DMS153 treated with DMSO at 0.1 percent for 48 hours (cell line): ENCODE results near the gene RNF5.
"Not testable (repeated sequence)": the region's sequence is repeated elsewhere in the genome, so short reads cannot be mapped to it uniquely, and the experiment has no call there.

Experiments used
- DNase-seq: peaks from one replicate; lab custom pipeline; 2025; ENCODE audit not compliant: unreplicated experiment; lab: John Stamatoyannopoulos, UW

RNF5 gene

GRCh38 chr6:32177788-32178546, at the start of gene RNF5:
TSS of gene RNF5 (plus strand) at chr6:32178405. CDS start at chr6:32178512, 107 bp downstream.
- DNase-seq: peak; percentile 99

GRCh38 chr6:32128751-32129296, 49.4 kb upstream of the RNF5 start:
- DNase-seq: no peak

- peak; percentile 62 for DNase-seq
These were observed 48.7 kb upstream of the RNF5 start for GRCh38 chr6:32129297-32130088.

- no peak for DNase-seq
These were observed 46.7 kb upstream of the RNF5 start for GRCh38 chr6:32131439-32131948.

GRCh38 chr6:32132110-32132509, 46.1 kb upstream of the RNF5 start:
- no peak for DNase-seq

GRCh38 chr6:32133786-32134185, 44.4 kb upstream of the RNF5 start:
- DNase-seq: no peak

- DNase-seq: no peak
These were observed 40.8 kb upstream of the RNF5 start for GRCh38 chr6:32137454-32137853.

- DNase-seq: no peak
These were observed 38.6 kb upstream of the RNF5 start for GRCh38 chr6:32139590-32139989.

- no peak for DNase-seq
These were observed 37.7 kb upstream of the RNF5 start for GRCh38 chr6:32140420-32141046.

- not testable (repeated sequence) for DNase-seq
These were observed 34.0 kb upstream of the RNF5 start for GRCh38 chr6:32144238-32144637.

GRCh38 chr6:32146287-32146686, 31.9 kb upstream of the RNF5 start:
- no peak for DNase-seq

GRCh38 chr6:32146687-32147086, 31.5 kb upstream of the RNF5 start:
- no peak for DNase-seq

GRCh38 chr6:32147401-32148132, 30.6 kb upstream of the RNF5 start:
- DNase-seq: no peak

GRCh38 chr6:32148289-32149091, 29.7 kb upstream of the RNF5 start:
- no peak for DNase-seq

GRCh38 chr6:32149092-32149755, 29.0 kb upstream of the RNF5 start:
- DNase-seq: no peak

- DNase-seq: no peak
These were observed 28.0 kb upstream of the RNF5 start for GRCh38 chr6:32149932-32150870.

GRCh38 chr6:32151181-32151862, 26.9 kb upstream of the RNF5 start:
- DNase-seq: no peak
